Neural cell (in vitro differentiated cells): Measurements from ENCODE around the gene MAGI2.

ENCODE experiments used
- CTCF ChIP-seq: fragments of 450-650 bp; IDR thresholded peaks from 2 replicates; pipeline ENCODE4 v1.5.1; 2014; ENCODE audit warnings: antibody characterized with exemption, mild to moderate bottlenecking, moderate library complexity; ENCODE audit not compliant: poor library complexity, severe bottlenecking
- EP300 ChIP-seq: fragments of 450-650 bp; conservative IDR thresholded peaks from 2 replicates; pipeline ENCODE4 v1.6.1; 2014; ENCODE audit warnings: antibody characterized with exemption, mild to moderate bottlenecking, moderate library complexity; ENCODE audit not compliant: poor library complexity, severe bottlenecking
- EZH2 ChIP-seq: fragments of 200-600, 300-800 bp; shearing (Covaris generic), sonication (generic); IDR thresholded peaks from 2 replicates; pipeline ENCODE4 v1.6.1; 2014; ENCODE audit warnings: antibody characterized with exemption, low read length, borderline replicate concordance, mild to moderate bottlenecking; ENCODE audit not compliant: insufficient read depth, poor library complexity, severe bottlenecking
- POLR2AphosphoS5 ChIP-seq: IDR thresholded peaks from 2 replicates; pipeline ENCODE4 v1.6.1; 2012
- REST ChIP-seq: IDR thresholded peaks from 2 replicates; pipeline ENCODE4 v1.6.1; 2012; ENCODE audit warnings: borderline replicate concordance
- TAF1 ChIP-seq: IDR thresholded peaks from 2 replicates; pipeline ENCODE4 v1.6.1; 2012; ENCODE audit warnings: low read depth

GRCh38 chr7:79453558-79454360 is at the start of gene MAGI2:
- TF ChIP-seq CTCF (no peak), EP300 (peak; percentile 53), POLR2AphosphoS5 (peak; percentile 52), TAF1 (no peak), EZH2 (no peak), REST (no peak)
